WTC11 (cell line): ENCODE measurements around the gene SLC31A2.

Experiments
- ZNF219 ChIP-seq: sonication (generic); formaldehyde crosslinking; IDR thresholded peaks from 2 replicates; pipeline ENCODE4 v1.8.0; 2023; ENCODE audit warnings: missing genetic modification reagents, mild to moderate bottlenecking, borderline replicate concordance
- TF ChIP-seq, protein P1 (sequence below): fragments of 200-600 bp; IDR thresholded peaks from 2 replicates; pipeline ENCODE4 v1.8.0; 2022; ENCODE audit warnings: antibody characterized with exemption
- TF ChIP-seq, protein P2 (sequence below): sonication (generic); formaldehyde crosslinking; IDR thresholded peaks from 2 replicates; pipeline ENCODE4 v1.8.1; 2023; ENCODE audit warnings: mild to moderate bottlenecking, missing genetic modification reagents

DNA sequence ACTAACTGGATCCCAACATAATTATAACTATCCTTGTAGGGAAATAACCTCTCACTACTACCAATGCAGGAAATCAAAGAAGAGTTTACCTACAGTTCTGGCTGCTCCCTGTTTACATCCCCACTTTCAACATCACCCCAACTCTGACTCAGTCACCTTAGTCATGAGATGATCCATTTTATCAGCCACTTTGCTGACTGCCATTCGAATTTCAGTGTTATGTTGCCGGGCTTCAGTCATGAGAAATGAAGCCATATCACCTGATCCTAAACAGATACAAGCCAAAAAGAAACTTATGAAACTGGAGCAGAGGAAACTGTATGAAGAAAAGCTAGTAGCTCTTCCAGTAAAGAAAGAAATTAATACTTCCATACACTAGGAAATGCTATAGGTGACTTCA, 33.7 kb downstream of the SLC31A2 start:
- TF ChIP-seq, protein P1, sequence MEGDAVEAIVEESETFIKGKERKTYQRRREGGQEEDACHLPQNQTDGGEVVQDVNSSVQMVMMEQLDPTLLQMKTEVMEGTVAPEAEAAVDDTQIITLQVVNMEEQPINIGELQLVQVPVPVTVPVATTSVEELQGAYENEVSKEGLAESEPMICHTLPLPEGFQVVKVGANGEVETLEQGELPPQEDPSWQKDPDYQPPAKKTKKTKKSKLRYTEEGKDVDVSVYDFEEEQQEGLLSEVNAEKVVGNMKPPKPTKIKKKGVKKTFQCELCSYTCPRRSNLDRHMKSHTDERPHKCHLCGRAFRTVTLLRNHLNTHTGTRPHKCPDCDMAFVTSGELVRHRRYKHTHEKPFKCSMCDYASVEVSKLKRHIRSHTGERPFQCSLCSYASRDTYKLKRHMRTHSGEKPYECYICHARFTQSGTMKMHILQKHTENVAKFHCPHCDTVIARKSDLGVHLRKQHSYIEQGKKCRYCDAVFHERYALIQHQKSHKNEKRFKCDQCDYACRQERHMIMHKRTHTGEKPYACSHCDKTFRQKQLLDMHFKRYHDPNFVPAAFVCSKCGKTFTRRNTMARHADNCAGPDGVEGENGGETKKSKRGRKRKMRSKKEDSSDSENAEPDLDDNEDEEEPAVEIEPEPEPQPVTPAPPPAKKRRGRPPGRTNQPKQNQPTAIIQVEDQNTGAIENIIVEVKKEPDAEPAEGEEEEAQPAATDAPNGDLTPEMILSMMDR, result no peak
- TF ChIP-seq, protein P2, sequence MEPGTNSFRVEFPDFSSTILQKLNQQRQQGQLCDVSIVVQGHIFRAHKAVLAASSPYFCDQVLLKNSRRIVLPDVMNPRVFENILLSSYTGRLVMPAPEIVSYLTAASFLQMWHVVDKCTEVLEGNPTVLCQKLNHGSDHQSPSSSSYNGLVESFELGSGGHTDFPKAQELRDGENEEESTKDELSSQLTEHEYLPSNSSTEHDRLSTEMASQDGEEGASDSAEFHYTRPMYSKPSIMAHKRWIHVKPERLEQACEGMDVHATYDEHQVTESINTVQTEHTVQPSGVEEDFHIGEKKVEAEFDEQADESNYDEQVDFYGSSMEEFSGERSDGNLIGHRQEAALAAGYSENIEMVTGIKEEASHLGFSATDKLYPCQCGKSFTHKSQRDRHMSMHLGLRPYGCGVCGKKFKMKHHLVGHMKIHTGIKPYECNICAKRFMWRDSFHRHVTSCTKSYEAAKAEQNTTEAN (CRISPR knock-in tag), result no peak
- no peak for TF ChIP-seq ZNF219 (CRISPR knock-in tag)
